Suppressor macrophage (primary cell): Measurements from ENCODE around the gene PLCB4.

Experiments used
- DNase-seq, 4 experiments: peaks; one replicate each; pipeline ENCODE4 v3.0.0-alpha.2; 2020 to 2022

The PLCB4 gene

DNA sequence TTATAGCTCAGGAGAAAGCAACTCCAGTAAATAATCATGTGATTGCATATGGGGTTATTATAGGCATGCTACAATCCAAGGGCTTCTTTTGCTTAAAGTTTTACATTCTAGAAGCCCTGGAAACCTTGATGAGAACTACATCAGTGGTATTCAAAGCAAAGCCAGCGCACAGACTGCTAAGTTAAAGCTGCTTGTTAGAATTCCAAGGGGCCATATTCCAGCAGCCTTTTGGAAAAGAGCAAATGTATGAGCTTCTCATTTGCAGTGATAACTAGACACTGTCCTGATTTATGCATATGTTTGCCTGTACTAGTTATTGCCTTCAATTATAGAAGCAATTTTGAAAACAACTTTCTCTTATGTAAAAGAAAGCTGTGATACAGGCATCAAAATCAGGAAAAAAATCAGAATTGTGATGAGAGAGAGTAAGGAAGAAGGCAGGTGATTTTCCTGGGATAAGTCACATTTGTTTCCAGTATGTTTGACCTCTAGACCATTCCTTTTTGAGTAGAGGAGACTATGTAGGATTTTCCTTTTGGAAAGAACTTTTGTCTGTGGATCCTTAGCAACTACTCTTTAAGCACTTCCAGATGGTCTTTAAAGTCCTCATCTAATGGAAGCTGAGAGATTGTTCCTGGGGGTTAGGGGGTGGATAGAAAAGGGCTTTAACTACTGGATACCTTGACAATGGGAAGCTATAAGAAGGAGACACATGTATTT, 159.2 kb downstream of the PLCB4 start:
- no peak for DNase-seq

DNA sequence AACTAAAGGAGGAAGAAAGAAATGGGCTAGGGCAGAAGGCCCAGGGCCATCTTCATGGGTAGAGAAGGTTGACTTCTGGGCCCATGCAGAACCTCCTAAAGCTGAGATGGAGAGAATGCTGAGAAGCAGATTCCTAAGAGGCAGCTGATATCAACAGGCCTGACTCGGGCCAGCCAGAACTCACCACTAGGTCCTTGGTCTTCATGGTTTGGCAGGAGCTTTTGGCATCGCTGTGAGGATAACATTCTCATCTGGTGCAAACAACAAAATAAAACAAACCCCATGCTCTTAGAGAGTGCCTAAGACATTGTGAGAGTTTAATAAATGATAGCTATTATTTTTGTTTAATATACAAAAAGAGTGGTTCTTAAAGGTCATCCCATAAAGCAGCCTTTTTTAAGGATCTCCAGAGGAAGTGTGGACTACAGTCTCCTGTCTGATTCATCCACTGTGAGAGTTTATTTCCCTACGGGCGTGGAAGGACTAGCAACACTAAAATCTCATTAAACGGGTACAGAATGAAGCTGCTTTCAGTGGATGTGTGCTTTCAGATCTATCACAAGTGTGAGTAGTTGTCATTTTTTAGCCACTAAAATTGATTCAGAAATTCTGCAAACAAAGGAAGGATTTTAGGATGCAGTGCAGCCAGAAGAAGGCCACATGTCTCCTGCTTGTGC, 160.0 kb downstream of the PLCB4 start:
- DNase-seq, result no peak

DNA sequence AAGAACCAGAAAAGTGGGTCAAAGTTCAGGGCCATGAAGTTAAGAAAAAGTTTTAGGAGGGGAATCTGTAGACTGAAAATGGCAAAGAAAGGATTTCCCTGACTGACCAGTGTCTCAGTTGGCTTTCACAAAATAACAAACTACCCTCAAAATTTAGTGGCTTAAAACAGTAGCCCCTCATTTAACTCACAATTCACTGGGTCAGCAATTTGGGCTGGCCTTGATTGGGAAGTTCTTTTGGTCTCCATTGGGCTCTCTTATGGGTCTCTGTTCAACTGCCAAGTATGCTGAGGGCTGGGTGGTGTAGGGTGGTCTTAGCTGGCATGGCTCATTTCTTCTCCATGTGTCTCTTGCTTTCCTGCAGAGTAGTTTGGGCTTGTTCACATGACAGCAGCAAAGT, 161.5 kb downstream of the PLCB4 start:
- DNase-seq, result no peak

DNA sequence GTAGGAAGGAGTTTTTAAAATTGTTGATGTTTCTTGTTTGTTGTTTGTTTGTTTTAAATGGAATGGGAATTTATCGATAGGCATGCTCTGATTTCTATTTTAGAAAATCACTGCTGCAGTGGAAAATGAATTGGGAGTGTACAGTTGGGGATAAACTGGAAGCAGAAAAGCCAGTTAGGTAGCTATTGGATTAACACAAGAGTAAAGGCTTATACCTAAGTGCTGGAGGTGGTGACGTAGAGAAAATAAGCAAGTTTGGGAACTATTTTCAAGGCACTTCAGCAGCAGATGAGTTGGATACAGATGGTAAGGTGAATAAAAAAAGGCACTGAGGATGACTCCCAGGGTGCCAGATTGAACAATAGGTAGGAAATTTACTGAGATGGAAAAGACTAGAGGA, 164.9 kb downstream of the PLCB4 start:
- DNase-seq, result no peak

DNA sequence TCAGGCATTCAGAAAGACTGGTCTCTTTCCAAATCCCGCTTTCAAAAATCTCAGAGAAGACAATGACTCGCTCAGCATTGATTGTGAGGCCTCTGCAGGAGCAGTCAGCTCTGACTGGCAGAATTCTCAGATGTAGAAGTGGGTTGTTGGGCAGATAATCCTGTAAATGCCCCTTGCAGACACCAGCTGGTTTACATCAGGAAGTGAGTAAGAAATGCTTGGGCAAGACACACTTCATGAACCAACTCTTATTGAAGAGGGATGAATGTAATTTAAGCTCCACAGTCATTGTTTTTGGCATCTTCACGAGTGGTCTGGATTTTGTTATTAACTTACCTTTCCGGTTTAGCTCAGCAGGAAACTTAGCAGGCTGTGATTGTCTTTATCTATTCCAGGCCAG, 166.6 kb downstream of the PLCB4 start:
- peak; percentile 15 to 58 (median 37) for DNase-seq

DNA sequence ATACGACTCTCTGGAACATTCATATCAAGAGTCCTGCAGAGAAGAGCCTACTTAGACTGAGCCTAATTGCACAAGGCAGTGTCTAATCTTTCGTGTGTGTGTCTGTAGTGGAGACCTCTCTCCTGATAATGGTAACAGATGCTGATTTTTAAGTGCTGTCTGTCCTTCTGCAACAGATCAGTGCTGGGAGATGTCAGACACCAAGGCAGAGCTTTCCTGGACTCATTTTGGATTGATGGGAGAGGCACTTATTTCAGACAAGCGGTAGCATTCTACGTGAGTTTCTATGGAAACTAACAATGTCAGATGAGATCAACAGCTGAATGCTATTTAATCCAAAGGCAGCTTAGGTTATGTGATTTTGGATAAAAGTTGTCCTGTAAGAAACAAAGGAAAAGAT, 167.6 kb downstream of the PLCB4 start:
- DNase-seq, result no peak

DNA sequence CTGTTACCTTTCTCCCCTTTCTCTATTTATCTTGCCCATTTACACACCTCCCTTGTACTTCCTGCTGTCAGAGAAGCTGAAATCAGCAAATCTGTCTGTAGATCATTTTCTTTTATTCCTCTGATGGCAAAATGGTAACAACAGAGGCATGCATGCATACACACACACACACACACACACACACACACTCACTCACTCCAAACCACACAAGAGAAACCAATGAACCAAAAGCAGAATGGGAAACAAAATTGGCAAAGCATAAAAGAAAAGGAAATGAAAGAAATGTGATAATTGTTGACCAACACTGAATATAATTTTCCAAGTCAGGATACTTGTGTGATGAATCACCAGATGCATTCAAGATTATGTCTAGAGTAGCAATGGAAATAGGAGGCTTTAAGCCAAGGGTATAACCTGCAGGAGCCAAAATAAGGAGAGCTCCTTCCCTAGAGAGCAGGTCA, 172.4 kb downstream of the PLCB4 start:
- peak; percentile 5 to 47 (median 30) for DNase-seq

DNA sequence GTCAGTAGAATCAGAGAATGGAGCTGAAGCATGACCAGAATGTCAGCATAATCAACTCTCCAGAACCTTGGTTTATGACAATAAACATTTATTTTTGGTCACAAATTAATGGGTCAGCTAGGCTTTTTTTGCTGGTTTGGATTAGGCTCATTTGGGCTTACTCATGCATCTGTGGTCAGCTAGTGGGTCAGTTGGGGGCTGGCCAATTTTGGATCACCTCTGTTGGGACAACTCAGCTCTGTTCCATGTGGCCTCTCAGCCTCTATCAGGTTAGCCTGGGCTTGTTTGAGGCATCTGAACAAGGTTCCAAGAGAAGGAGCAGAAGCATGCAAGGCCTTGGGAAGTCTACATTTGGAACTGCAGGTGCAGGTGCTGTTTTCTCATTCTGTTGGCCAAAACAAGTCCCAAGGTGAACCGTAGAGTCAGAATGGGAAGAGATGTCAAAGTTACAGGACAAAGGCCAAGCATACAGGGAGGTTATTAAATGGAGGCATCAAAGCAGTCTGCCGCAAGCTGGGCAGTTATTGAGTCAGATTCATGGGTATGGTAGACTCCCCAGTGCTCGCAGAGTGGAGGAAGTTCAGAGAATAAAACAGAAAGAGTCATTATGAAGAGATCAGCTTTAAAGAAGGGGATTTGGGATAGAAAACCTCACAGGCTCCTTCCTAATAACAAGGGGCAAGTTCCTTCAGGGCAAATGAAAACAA, 173.0 kb downstream of the PLCB4 start:
- no peak for DNase-seq

DNA sequence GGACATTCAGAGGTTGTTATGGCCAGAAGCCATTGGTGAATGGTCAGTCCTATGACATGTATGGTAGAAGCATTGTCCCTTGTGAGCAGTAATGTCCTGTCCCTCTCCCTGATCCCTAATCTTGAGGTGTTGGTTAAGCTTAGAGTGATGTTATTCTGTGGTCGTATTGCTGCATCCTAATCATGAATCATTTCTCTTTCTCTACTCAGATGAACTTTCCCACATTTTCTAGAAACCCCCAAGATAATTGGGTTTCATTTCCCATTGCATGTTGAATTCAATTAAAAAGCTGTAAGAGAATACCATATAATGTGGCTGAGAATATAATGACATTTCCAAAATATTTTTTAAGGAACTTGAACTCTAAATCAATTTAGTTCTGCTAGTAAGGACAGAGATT, 175.1 kb downstream of the PLCB4 start:
- DNase-seq, result peak in 1 of 4 experiments; percentile 19

DNA sequence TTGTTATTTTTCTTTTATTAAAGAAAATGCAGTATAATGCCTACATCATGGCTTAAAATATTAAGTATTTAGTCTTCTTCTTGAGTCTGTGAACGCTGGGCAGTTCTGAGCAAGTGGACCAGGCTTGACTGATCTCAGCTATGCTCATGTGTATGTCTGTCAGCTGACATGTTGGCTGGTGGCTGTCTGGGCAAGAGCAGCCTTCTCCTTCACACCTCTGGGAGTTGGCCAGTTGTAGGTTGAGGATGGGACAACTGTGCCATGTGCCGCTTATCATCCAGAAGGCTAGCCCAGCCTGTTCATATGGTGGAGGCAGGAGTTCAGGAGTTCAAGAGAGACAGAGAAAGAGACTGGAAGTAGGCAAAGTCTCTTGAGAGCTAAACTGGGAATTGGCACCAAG, 175.9 kb downstream of the PLCB4 start:
- no peak for DNase-seq

DNA sequence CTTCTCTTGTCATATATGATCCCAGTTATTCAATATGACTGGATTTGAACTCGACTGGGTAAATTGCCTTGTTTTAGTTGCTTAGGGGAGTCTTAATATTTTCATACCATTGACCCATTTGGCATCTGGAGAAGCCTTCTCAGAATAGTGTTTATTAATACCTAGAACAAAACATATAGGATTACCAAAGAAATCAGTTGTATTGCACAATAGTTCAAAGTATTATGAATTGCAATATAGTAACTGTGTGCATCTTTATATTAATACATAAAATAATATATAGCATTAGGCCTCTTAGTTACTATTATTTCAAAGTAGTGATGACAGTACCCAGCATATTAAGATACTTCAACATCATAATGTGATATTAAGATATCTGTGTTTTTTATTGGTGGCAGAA, 177.8 kb downstream of the PLCB4 start:
- DNase-seq, result no peak

DNA sequence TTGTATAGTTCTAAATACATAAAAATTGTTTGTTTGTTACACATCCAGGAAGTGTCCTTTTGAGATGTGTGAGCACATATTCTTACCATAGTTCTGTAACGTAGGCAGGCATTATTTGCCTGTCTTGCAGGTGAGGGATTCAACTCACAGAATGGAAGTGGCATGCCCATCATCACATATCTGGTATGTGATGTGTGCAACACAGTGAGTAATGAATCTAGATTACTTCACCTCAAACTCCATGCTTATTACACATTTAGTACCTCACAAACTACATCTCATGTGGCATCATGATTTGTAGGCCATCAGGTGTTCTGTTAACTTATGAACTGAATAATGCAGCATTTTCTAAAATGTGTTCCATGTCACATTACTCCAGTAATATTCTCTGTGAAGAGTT, 181.6 kb downstream of the PLCB4 start:
- DNase-seq, result no peak

DNA sequence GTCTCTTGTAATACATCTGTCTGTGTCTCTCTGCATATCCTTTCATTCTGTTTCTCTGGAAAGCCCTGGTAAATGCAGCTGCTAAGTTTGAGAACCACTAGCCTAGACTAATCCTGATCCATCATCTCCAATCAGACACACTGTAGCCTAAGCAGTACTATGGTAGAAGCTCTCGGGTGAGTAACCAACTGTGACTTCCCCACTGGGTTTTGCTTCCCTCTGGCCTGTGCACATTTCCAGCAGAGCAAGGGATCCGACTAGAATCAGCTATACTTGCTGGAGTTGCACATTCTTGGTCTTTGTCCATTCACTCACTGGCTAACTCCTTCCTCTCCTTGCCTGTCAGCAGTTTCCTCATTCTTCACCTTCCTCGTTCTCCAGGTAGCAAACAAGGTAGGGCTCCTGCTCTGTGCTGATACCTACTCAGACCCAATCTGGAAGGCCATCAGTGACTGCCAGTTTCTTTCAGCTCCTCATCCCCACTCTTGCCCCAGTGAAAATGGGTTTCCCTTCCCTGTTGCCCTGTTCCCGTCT, 184.2 kb downstream of the PLCB4 start:
- peak; percentile 36 to 69 (median 50) for DNase-seq

DNA sequence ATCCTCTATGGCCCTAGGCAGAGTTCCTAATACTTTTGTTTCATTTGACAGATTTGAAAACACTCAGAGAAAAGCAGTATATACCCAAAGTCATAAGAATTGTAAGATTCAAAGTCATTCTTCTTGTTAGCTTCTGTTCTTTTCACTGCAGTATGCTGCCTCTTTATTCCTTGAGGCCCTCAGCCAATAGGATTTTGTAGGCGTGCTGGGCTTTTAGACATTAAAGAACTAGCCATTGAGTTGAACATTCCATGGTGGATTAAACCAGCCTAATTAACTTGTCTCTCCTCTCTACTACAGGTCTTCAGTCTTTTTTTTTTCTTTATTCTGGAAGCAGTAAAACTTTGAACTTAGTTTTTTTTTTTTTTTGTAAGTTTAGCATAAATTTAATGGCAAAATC, 186.3 kb downstream of the PLCB4 start:
- DNase-seq, result no peak

DNA sequence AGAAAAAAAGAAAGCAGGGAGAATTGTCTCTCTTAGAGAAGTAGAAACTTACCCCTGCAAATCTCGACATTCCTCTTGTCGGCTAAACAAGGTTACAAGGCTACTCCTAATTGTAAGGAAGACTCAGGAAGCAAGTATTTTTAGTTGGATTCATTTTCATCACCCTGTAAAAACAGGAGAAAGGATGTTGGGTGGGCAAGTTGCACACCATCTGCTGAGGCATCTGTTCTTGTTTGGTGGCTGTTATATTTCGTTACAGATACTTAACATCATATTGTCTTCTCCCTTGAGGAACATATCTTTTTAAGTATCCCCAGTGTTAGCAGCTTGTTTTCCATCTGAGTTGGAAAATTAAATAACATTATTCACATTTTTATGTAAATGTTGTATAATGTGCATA, 187.5 kb downstream of the PLCB4 start:
- DNase-seq, result no peak

DNA sequence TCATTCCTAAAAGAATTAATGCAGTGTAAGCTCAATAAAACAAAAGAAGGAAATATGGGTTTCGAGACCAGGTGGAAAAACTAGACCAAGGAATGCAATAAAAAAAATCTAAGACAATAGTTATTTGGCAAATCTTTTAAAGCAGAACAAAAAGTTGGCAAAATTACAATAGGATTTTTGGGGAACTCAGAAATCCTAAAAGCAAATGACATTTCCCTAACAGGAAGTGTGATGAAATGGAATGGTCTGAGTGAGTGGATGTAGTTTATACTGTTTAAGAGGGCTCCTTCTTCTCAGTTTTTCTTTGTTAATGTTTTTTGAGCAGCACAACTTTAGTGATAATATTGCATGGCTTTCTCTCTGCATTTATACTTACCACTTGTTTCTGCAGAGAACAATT, 190.0 kb downstream of the PLCB4 start:
- DNase-seq, result peak; percentile 22 to 87 (median 60)

DNA sequence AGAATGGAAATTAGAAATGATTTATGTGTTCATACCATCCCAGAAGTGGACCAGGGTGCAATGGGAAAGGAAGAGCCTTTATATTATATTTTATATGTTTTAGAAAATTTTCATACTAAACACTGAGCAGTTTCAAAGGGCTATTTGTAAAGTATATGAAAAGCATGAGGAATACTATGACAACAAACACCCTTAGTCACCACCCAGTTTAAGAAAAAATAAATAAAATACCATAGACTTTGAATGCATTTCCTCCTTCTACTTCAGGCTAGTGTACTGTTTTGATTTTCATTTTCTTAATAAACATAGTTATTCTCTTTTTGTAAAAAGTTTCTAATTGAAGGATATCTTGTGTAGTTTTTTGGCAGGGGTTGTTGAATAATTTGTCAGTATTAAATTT, 191.1 kb downstream of the PLCB4 start:
- no peak for DNase-seq

DNA sequence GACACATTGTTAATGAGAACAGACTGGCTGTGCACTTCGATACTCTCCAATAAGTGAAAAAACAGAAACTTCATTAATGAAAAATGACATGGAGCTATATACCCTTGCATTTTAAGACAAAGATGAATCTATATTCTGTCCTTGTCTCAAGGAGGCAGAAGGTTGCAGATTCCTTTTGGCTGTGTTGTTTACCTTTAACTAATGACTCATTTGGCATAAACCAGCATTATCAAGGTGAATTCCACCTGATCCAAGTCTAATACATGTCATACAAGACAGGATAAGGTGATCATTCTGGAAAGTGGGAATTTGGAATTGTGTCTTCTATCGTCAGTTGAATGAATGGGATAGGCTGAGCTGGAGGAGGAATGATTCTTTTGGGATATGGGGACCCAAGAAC, 192.9 kb downstream of the PLCB4 start:
- no peak for DNase-seq

DNA sequence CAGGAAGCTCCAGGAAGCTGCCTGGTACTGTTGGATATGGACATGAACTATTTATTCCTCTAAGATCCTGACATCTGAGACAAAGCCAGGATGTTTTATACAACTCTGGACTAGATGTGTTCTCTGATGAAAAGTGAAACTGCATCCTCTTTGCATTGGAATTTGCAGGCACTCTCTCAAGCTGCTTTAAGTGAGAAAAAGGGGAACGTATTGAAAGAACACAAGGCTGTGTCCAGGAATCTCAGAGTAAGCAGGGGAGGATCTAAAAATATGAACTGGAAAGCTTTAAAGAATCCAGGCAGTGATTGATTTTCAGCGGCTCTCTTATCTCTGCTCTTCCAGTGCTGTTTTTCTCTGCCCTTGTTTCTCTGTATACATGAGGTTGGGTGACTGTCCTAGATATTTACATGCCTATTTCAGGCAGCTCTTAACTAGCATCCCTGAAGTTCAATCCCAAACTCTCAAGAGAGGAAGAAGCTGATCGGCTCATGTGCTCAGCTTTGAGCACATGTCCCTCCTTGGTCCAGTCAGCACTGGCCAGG, 193.8 kb downstream of the PLCB4 start:
- peak; percentile 15 to 50 (median 30) for DNase-seq

DNA sequence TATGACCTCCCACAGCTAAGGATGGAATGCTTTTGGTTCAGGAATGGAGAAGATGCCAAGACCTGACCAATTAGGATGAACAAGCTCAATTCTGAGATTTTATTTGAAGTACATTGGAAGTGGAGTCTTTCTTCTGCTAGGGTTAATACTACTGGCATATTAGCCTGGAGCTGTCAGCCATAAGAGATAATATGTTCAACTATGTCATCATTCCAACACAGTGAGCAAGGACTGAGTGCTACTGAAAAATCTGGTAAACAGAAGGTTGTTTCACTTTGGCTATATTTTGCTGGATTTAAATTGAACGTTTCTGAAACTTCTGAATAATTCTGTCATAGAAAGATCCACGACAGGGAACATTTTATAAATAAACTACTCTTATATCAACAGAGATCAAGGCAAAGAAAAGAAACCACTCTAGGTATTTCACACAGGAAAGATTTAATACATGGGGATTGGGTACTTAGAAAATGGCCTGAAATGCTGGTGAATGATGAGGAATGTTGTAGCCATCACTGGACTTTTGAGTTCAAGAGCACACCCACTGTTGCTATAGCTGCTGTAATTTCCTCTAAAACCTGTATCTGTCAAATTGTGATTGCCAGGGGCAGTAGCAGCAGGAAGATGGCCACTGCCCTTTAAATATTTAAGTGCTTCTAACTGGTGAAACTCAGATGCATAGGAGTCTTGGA, 200.5 kb downstream of the PLCB4 start:
- DNase-seq, result no peak

DNA sequence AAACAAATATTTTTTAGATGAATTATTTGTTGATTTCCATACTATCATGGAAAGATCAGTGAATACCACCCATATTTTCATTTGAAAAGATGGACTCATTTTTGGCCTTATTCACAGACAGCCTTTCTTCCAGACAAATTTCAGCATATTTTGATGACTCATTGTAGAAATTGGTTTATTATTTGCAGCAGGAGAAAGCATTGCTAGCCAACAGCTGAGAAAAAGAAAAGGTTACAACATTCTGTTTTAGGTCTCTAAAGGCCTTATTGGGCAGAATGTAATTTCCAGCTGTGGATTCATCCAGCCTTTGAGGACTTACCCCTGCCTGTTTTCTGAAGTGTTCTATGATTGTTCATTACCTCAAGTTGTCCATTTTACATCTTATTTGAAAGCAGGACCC, 201.9 kb downstream of the PLCB4 start:
- no peak for DNase-seq

DNA sequence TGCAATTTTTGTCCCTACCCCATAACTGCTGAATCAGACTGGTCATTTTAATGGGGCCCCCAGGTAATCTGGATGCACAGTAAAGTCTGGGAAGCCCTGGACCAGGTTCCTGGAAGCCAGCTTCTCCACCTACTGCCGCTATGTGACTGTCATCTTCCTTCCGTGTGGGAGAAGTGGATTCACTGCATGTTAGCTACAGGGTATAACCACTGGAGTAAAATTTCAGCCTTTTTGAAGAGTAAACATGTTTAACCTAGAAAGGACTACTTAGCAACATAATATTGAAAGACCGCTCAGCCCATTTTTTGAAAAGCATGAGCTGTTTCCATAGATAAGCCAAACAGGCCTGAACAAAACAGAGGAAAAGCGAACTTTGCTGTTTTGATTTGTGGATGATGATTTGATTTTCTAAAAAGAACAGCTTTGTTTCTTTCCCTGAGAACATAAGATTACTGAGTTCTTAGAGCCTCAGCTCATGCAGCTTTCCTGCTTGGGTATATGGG, 208.1 kb downstream of the PLCB4 start:
- DNase-seq, result no peak
